KOPT-K1 (cell line): ENCODE measurements around the gene MEX3C.

Experiments
- H3K27ac ChIP-seq: fragments of 200-600 bp; sonication (generic); 2 replicates; pipeline ENCODE4 v1.5.1; 2016; ENCODE audit warnings: antibody characterized with exemption, mild to moderate bottlenecking, low read depth, low read length; ENCODE audit not compliant: poor library complexity, severe bottlenecking
- H3K36me3 ChIP-seq: fragments of 200-600 bp; sonication (generic); 2 replicates; pipeline ENCODE4 v1.5.1; 2017; ENCODE audit warnings: antibody characterized with exemption, mild to moderate bottlenecking, low read length, moderate library complexity; ENCODE audit not compliant: insufficient read depth
- H3K9me3 ChIP-seq: fragments of 200-600 bp; sonication (generic); 2 replicates; pipeline ENCODE4 v1.5.1; 2017; ENCODE audit warnings: antibody characterized with exemption, low read length, mild to moderate bottlenecking; ENCODE audit not compliant: insufficient read depth, poor library complexity, severe bottlenecking

Gene MEX3C

GRCh38 chr18:51197661-51198424 is at the start of gene MEX3C:
MEX3C (minus strand) TSS chr18:51197681; CDS start chr18:51197320, 361 bp downstream.
- Histone ChIP-seq H3K36me3 (peaks cover 7% of the 10 kb centered on the region), H3K9me3 (no peaks in the 10 kb centered on the region), H3K27ac (peak within 1 kb of the TSS; percentile 89)

GRCh38 chr18:51241226-51241625 is 43.7 kb upstream of the MEX3C start:
- Histone ChIP-seq H3K36me3 (no peaks in the 10 kb centered on the region), H3K9me3 (no peaks in the 10 kb centered on the region), H3K27ac (no peak overlapping the region)

- H3K27ac ChIP-seq = no peak overlapping the region
These were observed 38.7 kb upstream of the MEX3C start for GRCh38 chr18:51236225-51236624.

GRCh38 chr18:51235009-51235789 is 37.7 kb upstream of the MEX3C start:
- Histone ChIP-seq H3K36me3 (no peaks in the 10 kb centered on the region), H3K9me3 (no peaks in the 10 kb centered on the region), H3K27ac (no peak overlapping the region)

More at GRCh38 chr18:51236225-51236624, 38.7 kb upstream of the MEX3C start:
- no peaks in the 10 kb centered on the region for H3K9me3 ChIP-seq
- no peaks in the 10 kb centered on the region for H3K36me3 ChIP-seq

- Histone ChIP-seq H3K9me3 (peaks cover 5% of the 10 kb centered on the region), H3K36me3 (no peaks in the 10 kb centered on the region), H3K27ac (no peak overlapping the region)
These were observed 36.9 kb upstream of the MEX3C start for GRCh38 chr18:51234117-51235008.

- no peak overlapping the region for H3K27ac ChIP-seq
- peaks cover 8% of the 10 kb centered on the region for H3K9me3 ChIP-seq
- H3K36me3 ChIP-seq = no peaks in the 10 kb centered on the region
These were observed 31.8 kb upstream of the MEX3C start for GRCh38 chr18:51229328-51229727.

- Histone ChIP-seq H3K27ac (no peak overlapping the region), H3K9me3 (peaks cover 8% of the 10 kb centered on the region), H3K36me3 (no peaks in the 10 kb centered on the region)
These were observed 30.2 kb upstream of the MEX3C start for GRCh38 chr18:51227660-51228059.

- H3K9me3 ChIP-seq = peaks cover 8% of the 10 kb centered on the region
- no peak overlapping the region for H3K27ac ChIP-seq
- H3K36me3 ChIP-seq = no peaks in the 10 kb centered on the region
These were observed 29.3 kb upstream of the MEX3C start for GRCh38 chr18:51226587-51227350.

- no peaks in the 10 kb centered on the region for H3K36me3 ChIP-seq
- no peak overlapping the region for H3K27ac ChIP-seq
- peaks cover 8% of the 10 kb centered on the region for H3K9me3 ChIP-seq
These were observed 28.6 kb upstream of the MEX3C start for GRCh38 chr18:51226068-51226467.

GRCh38 chr18:51212606-51213005 is 15.1 kb upstream of the MEX3C start:
- H3K9me3 ChIP-seq = no peaks in the 10 kb centered on the region
- H3K36me3 ChIP-seq = no peaks in the 10 kb centered on the region
- H3K27ac ChIP-seq = no peak overlapping the region

- H3K27ac ChIP-seq = no peak overlapping the region
- no peaks in the 10 kb centered on the region for H3K9me3 ChIP-seq
- H3K36me3 ChIP-seq = no peaks in the 10 kb centered on the region
These were observed 14.1 kb upstream of the MEX3C start for GRCh38 chr18:51211552-51211951.

- no peaks in the 10 kb centered on the region for H3K9me3 ChIP-seq
- H3K36me3 ChIP-seq = peaks cover 7% of the 10 kb centered on the region
- H3K27ac ChIP-seq = peak overlapping the region; percentile 89
These were observed 445 bp downstream of the MEX3C start for GRCh38 chr18:51196811-51197660.

- peak overlapping the region; percentile 89 for H3K27ac ChIP-seq
- H3K9me3 ChIP-seq = no peaks in the 10 kb centered on the region
- H3K36me3 ChIP-seq = peaks cover 7% of the 10 kb centered on the region
These were observed 1.2 kb downstream of the MEX3C start for GRCh38 chr18:51196118-51196810.
